Stimulated activated CD4-positive, alpha-beta T cell treated with anti-CD3 and anti-CD28 coated beads, Interleukin-4, amount 100 ng/mL, for 4 hours (primary cell): ENCODE measurements around the gene GRID1.
"Not testable (repeated sequence)": the region's sequence is repeated elsewhere in the genome, so short reads cannot be mapped to it uniquely, and the experiment has no call there.

Experiments used
- DNase-seq, 2 experiments: peaks; one replicate each; pipeline ENCODE4 v3.0.0-alpha.2; 2020

The GRID1 gene

GRCh38 chr10:85857791-85858190 is 508.8 kb downstream of the GRID1 start:
- DNase-seq, result no peak

GRCh38 chr10:85857305-85857704 is 509.3 kb downstream of the GRID1 start:
- DNase-seq, result no peak

DNA sequence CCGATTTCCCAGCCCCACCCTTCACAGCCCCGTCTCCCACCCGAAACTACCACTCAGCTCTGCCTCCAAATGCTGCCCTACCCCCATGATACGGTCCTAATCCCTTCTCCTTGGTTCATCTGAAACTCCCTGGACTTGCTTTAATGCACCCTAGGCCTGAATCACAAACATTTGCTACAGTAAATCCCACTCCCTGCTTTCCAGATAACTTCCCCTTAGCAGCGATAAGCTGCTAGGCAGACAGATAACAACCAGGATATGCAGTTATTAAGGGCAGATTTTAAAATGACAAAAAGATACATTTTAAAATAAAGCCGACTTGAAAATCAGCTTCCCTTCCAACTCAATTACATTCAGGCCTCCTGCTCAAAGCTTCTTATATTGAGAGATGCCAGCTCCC is 514.7 kb downstream of the GRID1 start:
- no peak for DNase-seq

DNA sequence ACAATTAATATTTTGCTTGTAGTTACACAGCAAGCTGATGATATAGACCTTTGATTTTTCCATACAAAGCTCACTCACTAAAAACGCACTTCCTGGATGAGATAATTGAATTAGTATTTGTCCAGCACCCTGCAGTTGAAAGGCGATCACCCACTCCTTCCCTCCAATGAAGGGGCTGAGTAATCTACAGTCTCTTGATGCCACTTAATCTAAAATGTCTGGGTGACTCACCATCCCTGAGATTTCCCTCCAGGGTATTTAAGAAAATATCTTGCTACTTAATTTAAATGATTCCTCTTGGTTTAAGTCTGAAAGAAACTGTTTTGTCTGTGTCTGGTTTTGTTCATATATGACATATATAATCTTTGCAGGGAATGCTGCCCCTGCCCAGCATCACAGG is 515.3 kb downstream of the GRID1 start:
- no peak for DNase-seq

- DNase-seq, result no peak
Measured at GRCh38 chr10:85850736-85851135, 515.9 kb downstream of the GRID1 start.

DNA sequence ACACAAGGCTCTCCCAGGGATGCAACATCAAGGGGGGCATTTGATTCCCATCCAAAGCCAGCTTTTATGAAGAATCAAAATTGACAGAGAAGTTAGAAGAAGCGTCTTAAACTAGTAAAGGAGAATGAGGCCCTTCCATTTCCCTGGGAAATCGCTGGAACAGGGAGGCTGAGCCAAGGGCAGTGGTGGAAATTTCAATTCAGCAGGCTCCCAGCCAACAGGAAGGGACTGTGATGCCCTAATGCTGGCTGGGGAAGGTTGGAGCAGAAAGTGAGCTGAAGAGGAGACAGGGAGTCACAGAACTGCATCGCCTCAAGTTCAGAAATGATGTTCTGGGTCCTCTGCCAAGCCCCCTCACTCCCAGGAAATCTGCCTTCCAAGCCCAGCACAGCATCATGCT is 517.3 kb downstream of the GRID1 start:
- no peak for DNase-seq

DNA sequence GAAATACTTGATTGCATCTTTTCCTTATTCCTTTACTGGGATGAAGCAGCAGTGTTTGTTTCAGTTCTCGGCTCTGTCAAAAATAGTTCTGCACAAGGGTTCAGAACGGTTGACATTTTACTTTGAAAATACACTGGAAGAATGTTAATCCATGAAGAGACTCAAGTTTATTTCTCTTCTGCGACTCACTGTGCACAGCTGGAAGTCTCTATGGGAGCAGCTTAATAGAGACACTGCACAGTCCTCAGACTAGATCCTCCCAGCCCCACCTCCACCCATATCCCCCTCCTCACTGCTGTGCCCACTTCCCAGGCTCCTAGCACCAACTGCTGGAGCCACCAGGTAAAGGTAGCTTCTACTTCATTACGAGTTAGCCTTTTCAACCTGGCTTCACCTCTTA is 517.8 kb downstream of the GRID1 start:
- DNase-seq, result no peak

- no peak for DNase-seq
Measured at GRCh38 chr10:85847085-85847484, 519.5 kb downstream of the GRID1 start.

DNA sequence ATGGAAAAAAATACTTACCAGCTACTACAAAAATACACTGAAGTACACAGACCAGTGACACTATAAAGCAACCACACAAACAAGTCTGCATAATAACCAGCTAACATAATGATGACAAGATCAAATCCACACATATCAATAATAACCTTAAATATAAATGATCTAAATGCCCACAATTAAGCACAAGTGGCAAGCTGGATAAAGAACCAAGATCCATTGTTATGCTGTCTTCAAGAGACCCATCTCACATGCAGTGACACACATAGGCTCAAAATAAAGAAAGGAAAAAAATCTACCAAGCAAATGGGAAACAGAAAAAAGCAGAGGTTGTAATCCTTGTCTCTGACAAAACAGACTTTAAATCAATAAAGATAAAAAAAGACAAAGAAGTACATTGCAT is 527.9 kb downstream of the GRID1 start:
- not testable (repeated sequence) for DNase-seq

- DNase-seq, result no peak
Measured at GRCh38 chr10:85832988-85833387, 533.6 kb downstream of the GRID1 start.

GRCh38 chr10:85831422-85831821 is 535.2 kb downstream of the GRID1 start:
- no peak for DNase-seq

DNA sequence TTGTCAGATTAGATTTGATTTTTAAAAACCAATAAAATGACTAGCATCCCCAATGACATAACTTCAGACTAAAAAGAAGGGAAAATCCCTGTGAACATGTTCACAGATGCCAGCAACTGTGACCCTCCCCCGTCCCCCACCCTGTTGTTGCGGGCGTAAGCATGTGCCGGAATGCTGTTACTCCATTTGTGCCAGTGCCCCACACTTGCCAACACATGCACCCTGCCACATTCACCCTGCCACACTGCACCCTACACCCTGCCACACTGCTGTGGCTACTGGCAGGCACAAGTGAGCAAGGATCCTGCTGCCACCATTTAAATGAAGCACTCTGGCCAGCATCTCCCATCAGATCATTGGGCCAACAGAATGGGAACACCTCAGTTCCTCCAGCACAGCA is 540.2 kb downstream of the GRID1 start:
- DNase-seq, result no peak

GRCh38 chr10:85811405-85811804 is 555.2 kb downstream of the GRID1 start:
- DNase-seq, result no peak

GRCh38 chr10:85810674-85811073 is 555.9 kb downstream of the GRID1 start:
- no peak for DNase-seq

GRCh38 chr10:85795460-85795859 is 571.1 kb downstream of the GRID1 start:
- no peak for DNase-seq

DNA sequence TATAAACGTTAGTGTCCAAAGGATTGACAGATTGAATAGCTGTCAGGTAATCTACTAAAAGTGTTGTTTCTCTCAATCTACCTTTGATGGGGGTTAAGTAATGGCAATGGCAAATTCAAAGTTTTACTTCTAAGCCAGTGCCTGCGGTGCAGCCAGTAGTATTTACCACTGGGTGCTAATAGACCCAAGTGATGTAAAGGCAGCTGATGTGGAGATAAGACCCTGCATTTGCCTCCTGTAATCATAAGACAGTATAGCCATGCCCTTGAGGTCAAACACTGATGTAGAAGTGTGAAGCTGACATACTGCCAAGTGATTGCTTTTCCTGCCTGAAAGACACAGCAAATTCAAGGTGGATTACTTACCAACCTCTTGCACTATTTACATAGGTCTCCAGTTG is 572.0 kb downstream of the GRID1 start:
- DNase-seq, result no peak

DNA sequence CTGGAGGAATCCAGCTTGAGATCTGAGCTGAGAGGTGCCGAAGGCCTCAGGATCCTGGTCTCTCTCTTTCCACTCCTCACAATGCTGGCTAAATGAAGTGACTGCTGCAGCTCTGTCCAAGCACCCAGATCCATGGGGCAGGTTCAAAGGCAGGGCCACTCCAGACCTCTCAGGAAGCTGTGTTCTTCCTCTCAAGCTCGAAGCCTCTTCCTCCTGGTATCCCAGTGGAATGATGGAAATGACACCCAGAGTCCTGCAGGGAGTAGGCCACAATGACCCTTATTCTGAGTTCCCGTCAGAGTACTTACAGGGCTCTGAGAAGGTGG is 574.1 kb downstream of the GRID1 start:
- DNase-seq, result no peak

GRCh38 chr10:85791818-85792532 is 574.6 kb downstream of the GRID1 start:
- DNase-seq, result no peak

DNA sequence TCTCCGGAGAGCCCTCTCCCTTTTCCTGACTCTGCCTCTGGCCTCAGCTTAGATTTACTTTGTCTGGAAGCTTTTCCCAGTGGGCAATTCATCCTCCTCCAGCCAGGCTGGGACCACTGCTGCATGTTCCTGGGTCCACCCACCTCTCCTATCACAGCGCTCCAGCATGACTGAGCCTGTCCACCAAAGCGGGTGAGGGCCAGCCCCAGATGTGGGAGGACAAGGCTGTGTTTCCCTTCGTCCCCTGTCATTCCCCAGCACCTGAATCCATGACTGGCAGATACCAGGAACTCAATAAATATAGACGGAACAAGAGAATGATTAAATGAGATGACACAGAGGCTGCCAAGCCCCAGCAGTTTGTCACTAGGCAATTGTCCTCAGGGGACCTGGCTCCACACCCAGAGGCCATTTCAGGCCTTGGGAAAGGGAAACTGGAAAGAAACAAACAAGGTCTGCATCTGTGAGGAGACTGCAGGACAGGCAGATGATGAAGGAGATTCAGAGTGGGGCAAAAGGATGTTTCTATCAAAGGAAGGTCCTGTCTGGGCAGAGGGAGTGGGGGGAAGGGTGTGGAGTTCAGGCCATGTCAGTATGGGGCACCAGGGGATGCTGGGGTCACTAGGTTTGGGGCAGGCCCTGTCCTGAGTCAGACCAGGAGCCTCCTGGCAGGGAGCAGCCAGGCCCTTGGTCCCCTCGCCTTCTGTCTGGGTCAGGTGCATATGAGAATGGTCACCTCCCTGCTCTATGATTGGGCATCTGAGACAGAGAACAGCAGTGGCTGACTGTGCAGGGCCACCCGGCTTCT is 576.4 kb downstream of the GRID1 start:
- DNase-seq, result no peak

GRCh38 chr10:85789125-85789524 is 577.5 kb downstream of the GRID1 start:
- no peak for DNase-seq

- DNase-seq, result no peak
Measured at GRCh38 chr10:85788570-85788969, 578.0 kb downstream of the GRID1 start.

DNA sequence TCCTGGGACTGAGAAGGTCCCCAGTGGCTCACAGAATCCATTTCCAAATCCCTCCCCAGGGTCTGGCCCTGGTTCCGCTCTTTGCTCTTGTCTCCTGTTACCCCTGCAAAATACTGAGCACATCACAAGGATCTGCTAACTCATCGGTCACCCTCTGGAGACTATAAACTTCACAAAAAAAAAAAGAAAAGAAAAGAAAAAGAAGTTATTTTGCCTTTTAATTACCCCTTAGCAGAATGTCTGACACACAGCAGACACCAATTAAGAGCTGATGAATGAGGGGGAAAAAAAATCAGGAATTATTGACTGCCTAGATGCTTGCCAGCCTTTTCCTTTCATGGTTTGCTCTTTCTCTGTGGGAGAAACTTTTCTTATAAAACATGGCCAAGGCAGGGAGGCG is 578.7 kb downstream of the GRID1 start:
- no peak for DNase-seq

DNA sequence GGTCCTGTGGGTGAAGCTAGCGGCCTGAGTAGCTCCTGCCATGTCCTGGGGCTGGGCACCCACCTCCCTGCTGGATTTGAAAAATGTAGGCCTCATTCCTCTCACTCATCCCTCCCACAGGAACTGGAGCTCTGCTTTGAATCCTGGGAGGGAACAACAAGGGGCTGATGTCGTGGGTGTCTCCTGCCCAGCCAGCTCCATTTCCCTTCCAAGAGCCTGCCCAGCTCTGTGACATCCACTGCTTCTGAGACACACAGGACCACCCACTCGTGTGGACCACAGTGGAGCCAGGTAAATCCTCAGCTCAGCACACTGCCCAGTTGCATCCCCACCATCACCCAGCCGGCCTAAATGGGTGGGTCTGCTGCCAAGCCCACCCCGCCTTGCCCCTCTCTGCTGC is 579.2 kb downstream of the GRID1 start:
- no peak for DNase-seq

GRCh38 chr10:85786401-85786899 is 580.1 kb downstream of the GRID1 start:
- DNase-seq, result no peak

DNA sequence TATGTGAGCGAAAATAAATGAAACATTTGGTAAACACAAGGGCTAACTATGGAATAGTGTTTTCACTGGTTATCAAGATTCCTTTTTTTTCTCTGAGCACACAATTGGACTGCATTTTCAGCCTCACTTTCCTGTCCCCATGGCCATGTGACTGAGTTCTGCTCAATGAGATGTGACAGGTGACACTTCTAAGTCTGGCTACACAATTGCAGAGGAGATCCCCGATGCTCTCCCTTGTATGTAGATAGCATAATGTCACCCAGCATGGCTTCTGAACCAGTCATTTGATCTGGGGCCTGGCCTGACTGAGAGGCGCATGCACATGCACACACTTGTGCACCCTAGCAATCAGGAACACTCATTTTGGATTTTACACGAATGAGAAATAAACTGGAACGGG is 581.8 kb downstream of the GRID1 start:
- no peak for DNase-seq
